Mesendoderm (in vitro differentiated cells): ENCODE results near the gene VEGFB.

Experiments used
- DNase-seq: peaks from one replicate; pipeline ENCODE4 v3.0.0; 2013
- H2AK5ac ChIP-seq: 2 replicates; pipeline ENCODE4 v1.6.1; 2013; ENCODE audit warnings: low read length, inconsistent platforms
- H2BK120ac ChIP-seq: 2 replicates; pipeline ENCODE4 v1.6.1; 2013; ENCODE audit warnings: low read depth, mild to moderate bottlenecking, low read length, moderate library complexity, mixed read lengths
- H2BK15ac ChIP-seq: replicated peaks from 2 replicates; pipeline ENCODE4 v1.6.1; 2013; ENCODE audit warnings: low read depth, mild to moderate bottlenecking, moderate library complexity
- H2BK5ac ChIP-seq: 2 replicates; pipeline ENCODE4 v1.6.1; 2013; ENCODE audit warnings: low read length, inconsistent platforms
- H3K18ac ChIP-seq: 2 replicates; pipeline ENCODE4 v1.6.1; 2013; ENCODE audit warnings: mild to moderate bottlenecking, low read length, mixed read lengths
- H3K23ac ChIP-seq: one replicate; pipeline ENCODE4 v1.6.1; 2013; ENCODE audit warnings: low read length
- H3K27ac ChIP-seq: 2 replicates; pipeline ENCODE4 v1.5.1; 2013; ENCODE audit warnings: low read depth, mild to moderate bottlenecking, inconsistent platforms, low read length, moderate library complexity
- H3K27me3 ChIP-seq: 2 replicates; pipeline ENCODE4 v1.6.1; 2013; ENCODE audit warnings: low read length, control low read depth, mild to moderate bottlenecking, inconsistent platforms; ENCODE audit not compliant: insufficient read depth, poor library complexity
- H3K36me3 ChIP-seq: 2 replicates; pipeline ENCODE4 v1.6.1; 2013; ENCODE audit warnings: low read length, inconsistent platforms; ENCODE audit not compliant: control insufficient read depth, insufficient read depth
- H3K4ac ChIP-seq: one replicate; pipeline ENCODE4 v1.6.1; 2013; ENCODE audit warnings: low read depth, mild to moderate bottlenecking, low read length, moderate library complexity
- H3K4me1 ChIP-seq: 2 replicates; pipeline ENCODE4 v1.6.1; 2013; ENCODE audit warnings: low read depth, low read length, inconsistent platforms; ENCODE audit not compliant: control insufficient read depth
- H3K4me2 ChIP-seq: 2 replicates; pipeline ENCODE4 v1.6.1; 2013; ENCODE audit warnings: low read length
- H3K4me3 ChIP-seq: 2 replicates; pipeline ENCODE4 v1.5.1; 2013; ENCODE audit warnings: mild to moderate bottlenecking, low read length
- H3K56ac ChIP-seq: one replicate; pipeline ENCODE4 v1.6.1; 2013; ENCODE audit warnings: low read length
- H3K79me1 ChIP-seq: 2 replicates; pipeline ENCODE4 v1.6.1; 2013; ENCODE audit warnings: low read length, inconsistent platforms
- H3K79me2 ChIP-seq: 2 replicates; pipeline ENCODE4 v1.6.1; 2013; ENCODE audit warnings: mild to moderate bottlenecking, low read length; ENCODE audit not compliant: control insufficient read depth, insufficient read depth
- H3K9ac ChIP-seq: 2 replicates; pipeline ENCODE4 v1.6.1; 2013; ENCODE audit warnings: low read length, inconsistent platforms
- H4K5ac ChIP-seq: one replicate; pipeline ENCODE4 v1.6.1; 2013; ENCODE audit warnings: low read length
- H4K8ac ChIP-seq: one replicate; pipeline ENCODE4 v1.6.1; 2013; ENCODE audit warnings: low read depth, mild to moderate bottlenecking, control low read depth, low read length, moderate library complexity
- WGBS: extraction: QIAGEN DNeasy Blood & Tissue Kit; methylation state at CpG from one replicate; pipeline ENCODE4 v1.1.7; 2013; ENCODE audit warnings: low lambda C conversion rate, missing lambda C conversion rate; ENCODE audit not compliant: insufficient coverage; ENCODE audit errors: extremely low coverage; 5-methylcytosine and 5-hydroxymethylcytosine counted together

VEGFB gene

GRCh38 chr11:64261556-64262080 lies 27.2 kb downstream of the VEGFB start:
- no peak for DNase-seq
- WGBS, result no CpG with 5 or more reads among the region's 18 CpGs
- no peak overlapping the region for H2AK5ac ChIP-seq
- no peak overlapping the region for H2BK15ac ChIP-seq
- no peak overlapping the region for H3K23ac ChIP-seq
- no peaks in the 10 kb centered on the region for H3K79me1 ChIP-seq
- no peak overlapping the region for H4K8ac ChIP-seq
- H3K27me3 ChIP-seq, result no peaks in the 10 kb centered on the region
- no peak overlapping the region for H2BK120ac ChIP-seq
- no peak overlapping the region for H3K4me2 ChIP-seq
- H3K79me2 ChIP-seq, result no peaks in the 10 kb centered on the region
- H3K4ac ChIP-seq, result no peak overlapping the region
- H3K27ac ChIP-seq, result no peak overlapping the region
- H2BK5ac ChIP-seq, result no peak overlapping the region
- no peak overlapping the region for H4K5ac ChIP-seq
- H3K4me1 ChIP-seq, result no peaks in the 10 kb centered on the region
- no peak overlapping the region for H3K18ac ChIP-seq
- no peak overlapping the region for H3K56ac ChIP-seq
- H3K4me3 ChIP-seq, result no peak overlapping the region
- peaks cover 17% of the 10 kb centered on the region for H3K36me3 ChIP-seq
- no peak overlapping the region for H3K9ac ChIP-seq

GRCh38 chr11:64262271-64263002 lies 28.1 kb downstream of the VEGFB start:
- no peaks in the 10 kb centered on the region for H3K4me1 ChIP-seq
- peaks cover 17% of the 10 kb centered on the region for H3K36me3 ChIP-seq
- no peaks in the 10 kb centered on the region for H3K79me1 ChIP-seq
- no peak overlapping the region for H2BK5ac ChIP-seq
- no CpG with 5 or more reads among the region's 42 CpGs for whole genome bisulfite sequencing
- no peak overlapping the region for H3K4me3 ChIP-seq
- H3K27ac ChIP-seq, result no peak overlapping the region
- H3K9ac ChIP-seq, result no peak overlapping the region
- no peak for DNase-seq
- H2BK120ac ChIP-seq, result no peak overlapping the region
- H2BK15ac ChIP-seq, result no peak overlapping the region
- H2AK5ac ChIP-seq, result no peak overlapping the region
- no peak overlapping the region for H3K4ac ChIP-seq
- H3K79me2 ChIP-seq, result no peaks in the 10 kb centered on the region
- no peak overlapping the region for H3K56ac ChIP-seq
- H3K18ac ChIP-seq, result no peak overlapping the region
- H4K5ac ChIP-seq, result no peak overlapping the region
- H3K27me3 ChIP-seq, result no peaks in the 10 kb centered on the region
- H3K4me2 ChIP-seq, result no peak overlapping the region
- H4K8ac ChIP-seq, result no peak overlapping the region
- H3K23ac ChIP-seq, result no peak overlapping the region

- Histone ChIP-seq H3K18ac (no peak overlapping the region), H3K4me1 (peaks cover 1% of the 10 kb centered on the region), H3K79me2 (no peaks in the 10 kb centered on the region), H4K5ac (no peak overlapping the region), H2BK5ac (no peak overlapping the region), H2BK15ac (no peak overlapping the region), H3K4ac (no peak overlapping the region), H3K4me3 (no peak overlapping the region), H3K79me1 (no peaks in the 10 kb centered on the region), H4K8ac (no peak overlapping the region), H3K4me2 (no peak overlapping the region), H3K56ac (no peak overlapping the region), H2AK5ac (no peak overlapping the region), H3K27ac (no peak overlapping the region), H3K9ac (no peak overlapping the region), H3K23ac (no peak overlapping the region), H2BK120ac (no peak overlapping the region), H3K27me3 (no peaks in the 10 kb centered on the region), H3K36me3 (peaks cover 17% of the 10 kb centered on the region)
- DNase-seq, result peak; percentile 62
- no CpG with 5 or more reads among the region's 29 CpGs for WGBS
Measured at GRCh38 chr11:64263021-64263946, 28.9 kb downstream of the VEGFB start.

GRCh38 chr11:64263947-64264317 lies 29.5 kb downstream of the VEGFB start:
- Histone ChIP-seq H3K18ac (no peak overlapping the region), H3K79me1 (no peaks in the 10 kb centered on the region), H3K4ac (no peak overlapping the region), H3K23ac (no peak overlapping the region), H3K4me3 (no peak overlapping the region), H3K56ac (no peak overlapping the region), H2BK15ac (no peak overlapping the region), H3K4me2 (no peak overlapping the region), H2BK5ac (no peak overlapping the region), H4K5ac (no peak overlapping the region), H3K9ac (no peak overlapping the region), H3K4me1 (peaks cover 5% of the 10 kb centered on the region), H3K27ac (no peak overlapping the region), H2AK5ac (no peak overlapping the region), H2BK120ac (no peak overlapping the region), H3K79me2 (no peaks in the 10 kb centered on the region), H3K27me3 (no peaks in the 10 kb centered on the region), H3K36me3 (peaks cover 14% of the 10 kb centered on the region), H4K8ac (no peak overlapping the region)
- no peak for DNase-seq
- no CpG with 5 or more reads among the region's 8 CpGs for WGBS

GRCh38 chr11:64264371-64264852 lies 30.0 kb downstream of the VEGFB start:
- Histone ChIP-seq H3K36me3 (peaks cover 14% of the 10 kb centered on the region), H3K4ac (no peak overlapping the region), H3K23ac (no peak overlapping the region), H2AK5ac (no peak overlapping the region), H3K4me1 (peaks cover 5% of the 10 kb centered on the region), H3K9ac (no peak overlapping the region), H3K18ac (no peak overlapping the region), H3K56ac (no peak overlapping the region), H2BK120ac (no peak overlapping the region), H3K79me2 (no peaks in the 10 kb centered on the region), H4K8ac (no peak overlapping the region), H3K4me3 (no peak overlapping the region), H3K4me2 (no peak overlapping the region), H4K5ac (no peak overlapping the region), H2BK5ac (no peak overlapping the region), H3K79me1 (no peaks in the 10 kb centered on the region), H3K27me3 (no peaks in the 10 kb centered on the region), H3K27ac (no peak overlapping the region), H2BK15ac (no peak overlapping the region)
- DNase-seq, result no peak
- WGBS, result no CpG with 5 or more reads among the region's 10 CpGs
